GM19324 (cell line): ENCODE data around the gene LRCOL1.

Experiments used
- ATAC-seq: cut with Tn5 transposase; IDR thresholded peaks from one replicate; pipeline ENCODE4 v1.9.1; 2021; ENCODE audit warnings: mild to moderate bottlenecking, moderate library complexity; ENCODE audit not compliant: unreplicated experiment, low FRiP score

The LRCOL1 gene

GRCh38 chr12:132610051-132610759 lies at the start of gene LRCOL1:
Gene LRCOL1, minus strand, starts transcription at chr12:132610582. Its CDS starts 4,331 bp downstream, at chr12:132606251.
- no peak for ATAC-seq

- no peak for ATAC-seq
Measured at GRCh38 chr12:132660052-132660451, 49.7 kb upstream of the LRCOL1 start.

DNA sequence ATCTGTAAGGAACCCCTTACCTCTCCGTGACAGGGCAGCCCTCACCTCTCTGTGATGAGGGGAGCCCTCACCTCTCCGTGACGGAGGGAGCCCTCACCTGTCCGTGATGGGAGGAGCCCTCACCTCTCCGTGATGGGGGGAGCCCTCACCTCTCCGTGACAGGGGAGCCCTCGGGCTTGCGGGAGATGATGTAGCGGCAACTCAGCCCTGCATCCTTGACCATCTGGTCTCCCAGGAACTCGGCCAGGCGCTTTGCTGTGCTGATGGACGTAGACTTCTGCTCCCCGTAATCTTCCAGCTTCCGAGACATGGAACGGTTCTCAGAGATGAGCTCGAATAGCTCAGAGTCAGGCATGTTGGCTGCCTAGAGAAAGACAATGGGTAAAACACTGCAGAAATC lies 48.8 kb upstream of the LRCOL1 start:
- no peak for ATAC-seq

DNA sequence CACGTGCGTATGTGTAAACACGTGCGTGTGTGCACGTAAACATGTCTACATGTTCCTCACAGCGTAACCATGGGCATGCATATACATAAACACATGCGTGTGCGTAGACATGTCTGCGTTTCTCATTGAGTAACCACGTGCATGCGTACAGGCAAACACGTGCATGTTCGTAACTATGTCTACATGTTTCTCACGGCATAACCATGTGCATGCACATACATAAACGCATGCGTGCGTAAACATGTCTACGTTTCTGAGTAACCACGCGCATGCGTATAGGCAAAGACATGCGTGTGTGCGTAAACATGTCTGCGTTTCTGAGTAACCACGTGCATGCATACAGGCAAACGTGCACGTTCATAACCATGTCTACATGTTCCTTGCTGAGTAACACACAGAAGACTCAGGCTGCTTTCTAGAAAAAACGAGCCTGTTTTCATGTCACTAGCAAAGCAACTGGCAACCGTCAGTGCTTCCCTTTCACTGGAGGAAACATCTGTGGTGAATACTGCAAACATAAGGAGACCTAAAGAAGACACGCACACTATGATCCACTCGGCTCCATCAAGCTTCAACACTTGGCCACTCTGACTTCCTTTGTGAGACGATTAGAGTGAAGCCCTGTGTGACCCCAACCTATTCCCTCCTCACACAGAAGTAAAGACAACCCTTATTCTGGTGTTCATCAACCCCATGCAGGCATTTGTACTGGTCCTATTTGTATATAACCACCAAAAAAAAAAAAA lies 47.9 kb upstream of the LRCOL1 start:
- no peak for ATAC-seq

- ATAC-seq: no peak
Measured at GRCh38 chr12:132657004-132657727, 46.8 kb upstream of the LRCOL1 start.

DNA sequence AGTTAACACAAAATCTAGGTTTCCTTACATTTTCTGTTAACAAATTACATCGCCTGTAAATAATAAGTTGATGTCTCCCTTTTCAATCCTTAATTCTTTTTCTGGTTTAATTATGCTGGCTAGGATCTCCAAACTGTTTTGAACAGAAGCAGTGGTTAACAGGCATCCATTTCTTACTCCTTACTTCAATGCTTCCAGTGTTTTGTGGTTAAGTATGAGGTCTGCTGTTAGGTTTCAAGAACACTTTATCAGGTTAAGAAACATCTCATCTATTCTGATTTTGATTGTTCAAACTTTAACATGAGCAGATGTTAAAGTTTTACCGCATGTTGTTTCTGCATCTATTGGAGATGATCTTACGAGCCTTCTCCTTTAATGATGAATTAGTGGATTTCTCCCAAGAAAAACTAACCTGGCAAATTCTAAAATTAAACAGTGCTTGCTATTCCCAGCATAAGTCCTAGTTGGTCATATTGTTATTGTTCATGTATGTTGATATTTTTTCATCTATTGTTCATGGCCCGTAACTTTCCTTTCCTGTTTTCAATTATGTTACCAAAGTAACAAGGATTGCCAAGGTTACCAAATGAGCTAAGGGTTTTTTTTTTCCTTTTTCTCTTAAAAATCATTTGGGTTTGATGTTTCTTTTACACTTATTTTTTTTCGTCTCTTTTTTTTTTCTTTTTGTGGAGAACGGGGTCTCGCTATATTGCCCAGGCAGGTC lies 43.3 kb upstream of the LRCOL1 start:
- ATAC-seq: no peak

DNA sequence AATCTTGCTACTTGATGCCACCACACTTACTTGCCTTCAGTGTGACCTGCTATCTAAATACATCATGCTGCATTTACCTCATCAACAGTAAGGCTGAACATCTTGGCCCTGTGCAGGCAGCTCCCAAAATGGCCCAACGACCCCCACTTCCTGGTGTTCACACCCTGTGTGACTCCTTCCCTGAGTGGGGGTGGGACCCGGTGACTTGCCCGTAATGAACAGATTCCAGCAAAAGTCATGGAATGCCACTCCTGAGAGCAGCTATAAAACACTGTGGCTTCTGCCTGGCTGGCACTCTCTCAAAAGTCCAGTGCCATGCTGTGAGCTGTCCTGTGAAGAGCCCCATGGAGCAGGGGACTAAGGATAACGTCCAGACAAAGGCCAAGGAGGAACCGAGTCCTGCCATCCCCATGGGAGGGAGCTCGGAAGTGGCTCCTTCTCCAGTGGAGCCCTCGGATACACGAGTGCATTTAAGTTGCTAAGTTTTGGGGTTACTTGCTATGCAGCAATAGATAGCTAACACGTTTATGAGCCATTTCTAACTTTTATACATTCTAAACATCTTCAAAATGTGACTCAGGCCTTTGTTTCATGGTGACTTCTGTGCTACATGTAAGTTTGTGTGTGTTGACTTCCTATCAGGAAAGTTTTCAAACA lies 41.2 kb upstream of the LRCOL1 start:
- no peak for ATAC-seq

GRCh38 chr12:132649226-132649945 lies 39.0 kb upstream of the LRCOL1 start:
- no peak for ATAC-seq

DNA sequence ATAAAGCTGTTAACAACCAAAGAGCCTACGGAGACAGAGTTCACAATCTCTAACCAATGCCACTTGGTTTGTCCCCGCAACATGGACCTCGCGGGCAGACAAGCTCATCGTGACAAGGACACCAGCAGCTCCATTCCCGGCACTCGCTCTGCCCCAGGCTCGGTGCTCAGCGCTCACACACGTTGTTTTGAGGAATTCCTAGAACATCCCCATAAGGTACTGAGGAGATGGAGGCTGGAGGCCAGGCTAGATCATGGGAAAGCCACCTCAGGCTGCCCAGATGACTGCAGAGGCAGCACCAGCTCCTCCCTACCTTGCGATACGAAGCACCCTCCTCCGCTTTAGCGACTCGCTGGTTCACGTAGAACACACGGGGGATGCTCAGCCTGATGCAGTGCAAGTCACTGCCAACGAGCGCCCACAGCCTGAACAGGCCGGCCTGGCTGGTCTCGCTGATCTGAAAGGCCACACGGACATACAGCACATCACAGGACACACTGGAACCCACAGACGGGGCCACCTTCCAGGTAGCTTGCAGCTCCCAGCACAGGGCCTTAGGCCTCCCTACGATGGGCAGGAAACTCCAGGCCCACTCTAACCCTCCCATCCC lies 38.3 kb upstream of the LRCOL1 start:
- no peak for ATAC-seq

GRCh38 chr12:132647858-132648257 lies 37.5 kb upstream of the LRCOL1 start:
- ATAC-seq: no peak

- ATAC-seq: no peak
Measured at GRCh38 chr12:132646850-132647249, 36.5 kb upstream of the LRCOL1 start.

- no peak for ATAC-seq
Measured at GRCh38 chr12:132642846-132643835, 32.8 kb upstream of the LRCOL1 start.

DNA sequence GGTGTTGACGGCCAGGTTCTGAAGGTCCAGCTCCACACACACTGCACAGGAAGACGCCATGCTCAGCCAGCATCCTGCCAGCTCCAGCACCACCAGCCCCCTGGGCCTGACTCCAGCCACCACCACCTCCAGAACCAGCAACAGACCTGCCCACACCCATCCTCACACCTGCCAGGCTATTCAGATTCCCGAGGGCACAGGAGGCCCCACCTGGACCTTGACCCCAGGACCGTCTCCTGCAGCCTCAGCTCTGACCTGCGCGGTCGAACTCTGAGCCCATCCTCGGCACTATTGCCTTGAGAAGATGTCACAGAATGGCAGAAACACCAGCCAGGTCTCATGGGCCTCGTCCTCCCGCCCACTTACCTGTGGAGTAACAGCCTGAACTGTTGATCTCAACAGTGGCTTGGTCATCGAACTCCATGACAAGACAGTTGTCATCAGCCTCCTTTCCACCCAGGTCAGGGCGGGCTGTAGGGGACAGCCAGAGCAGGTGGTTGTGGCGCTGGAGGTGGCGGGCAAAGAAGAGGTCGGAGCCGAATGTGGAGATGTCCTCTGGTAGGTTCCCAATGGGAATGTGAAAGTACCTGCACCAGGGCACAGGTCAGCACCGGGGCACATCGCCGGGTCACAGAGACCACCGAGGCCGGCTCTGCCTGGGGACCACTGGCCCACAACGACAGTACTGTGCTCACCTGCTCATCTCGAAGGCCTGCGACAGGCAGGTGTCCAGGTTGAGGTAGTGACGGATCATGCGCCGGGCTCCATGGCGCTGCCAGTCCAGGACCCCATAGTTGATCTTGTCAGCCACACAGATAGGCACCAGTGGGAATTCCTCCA lies 31.6 kb upstream of the LRCOL1 start:
- ATAC-seq: no peak

- ATAC-seq: no peak
Measured at GRCh38 chr12:132640936-132641335, 30.6 kb upstream of the LRCOL1 start.

GRCh38 chr12:132639956-132640520 lies 29.7 kb upstream of the LRCOL1 start:
- no peak for ATAC-seq

DNA sequence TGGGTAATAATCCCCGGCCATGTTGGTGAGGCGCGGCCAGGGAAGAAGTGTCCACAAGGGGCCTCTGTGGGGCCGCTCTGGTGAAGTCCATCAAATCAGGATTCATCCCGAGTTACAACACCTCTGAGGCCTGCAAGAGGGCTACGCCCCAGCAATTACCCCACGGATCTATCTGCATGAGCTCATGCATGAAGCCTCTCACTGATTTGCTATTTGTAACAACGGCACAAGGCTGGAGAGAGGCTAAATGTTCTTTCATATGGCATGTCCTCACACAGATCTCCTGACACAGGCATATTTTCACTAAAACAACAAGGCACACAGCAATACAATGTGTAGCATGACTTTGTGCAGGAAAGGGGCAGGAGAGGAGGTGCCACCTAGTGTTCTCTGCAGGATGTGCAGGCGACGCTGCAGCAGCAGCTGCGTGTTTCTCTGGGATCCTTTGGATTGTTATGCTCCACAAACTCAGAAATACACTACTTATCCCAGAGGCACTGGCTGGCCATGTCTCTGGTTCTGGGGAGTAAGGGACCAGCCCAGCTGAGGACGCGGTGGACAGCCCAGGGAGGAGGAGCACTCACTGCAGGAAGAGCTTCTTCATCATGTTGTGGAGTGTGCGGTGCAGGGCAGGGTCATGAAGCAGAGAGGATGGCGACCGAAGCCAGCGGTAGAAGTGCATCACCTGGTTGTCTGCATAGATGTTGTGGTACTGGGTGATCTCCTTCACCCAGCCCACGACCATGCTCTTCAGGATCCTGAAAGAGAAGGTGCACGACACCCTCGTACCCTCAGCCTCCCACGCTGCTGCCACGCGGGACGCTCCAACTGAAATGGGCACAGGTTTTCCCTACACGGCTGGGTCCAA lies 28.4 kb upstream of the LRCOL1 start:
- ATAC-seq: no peak
